Heart left ventricle (tissue), 16 donors: ENCODE measurements around the gene STH. TPM values are rescaled to one million over a fixed set of nuclear protein-coding genes. Genes with fewer than 3 reads are reported as not detected.

ENCODE experiments used
- ATAC-seq, 4 donors: fragments of 200-7000 bp; cut with Tn5 transposase; one replicate each; pipeline ENCODE4 v1.9.1; 2020 to 2022; ENCODE audit warnings: moderate library complexity in 4 of 4, mild to moderate bottlenecking in 3 of 4, moderate number of reproducible peaks in 1 of 4
- DNase-seq, 5 donors: peaks; one replicate each; pipeline ENCODE4 v3.0.0-alpha.2; 2020
- H3K27ac ChIP-seq, 12 donors: fragments of 200-600 bp; sonication (generic) in 4 of 12; one replicate each; pipeline versions ENCODE4 v1.5.0 to v1.8.0; 2016 to 2022; ENCODE audit warnings: mild to moderate bottlenecking in 2 of 12
- H3K27me3 ChIP-seq, 9 donors: fragments of 200-600 bp; sonication (generic) in 2 of 9; one replicate each; pipeline versions ENCODE4 v1.5.1 to v1.8.0; 2016 to 2022; ENCODE audit warnings: mild to moderate bottlenecking in 3 of 9
- H3K36me3 ChIP-seq, 9 donors: fragments of 200-600 bp; sonication (generic) in 2 of 9; one replicate each; pipeline versions ENCODE4 v1.5.0 to v1.8.0; 2018 to 2022; ENCODE audit warnings: mild to moderate bottlenecking in 2 of 9
- H3K4me1 ChIP-seq, 12 donors: fragments of 200-600 bp; sonication (generic) in 4 of 12; one replicate each; pipeline versions ENCODE4 v1.5.0 to v1.8.0; 2016 to 2022; ENCODE audit warnings: mild to moderate bottlenecking in 3 of 12
- H3K4me3 ChIP-seq, 12 donors: fragments of 200-600 bp; sonication (generic) in 4 of 12; one replicate each; pipeline versions ENCODE4 v1.5.0 to v1.8.0; 2017 to 2022; ENCODE audit warnings: mild to moderate bottlenecking in 9 of 12, moderate library complexity in 4 of 12
- H3K9me3 ChIP-seq, 12 donors: fragments of 200-600 bp; sonication (generic) in 4 of 12; one replicate each; pipeline versions ENCODE4 v1.5.0 to v1.8.0; 2016 to 2022; ENCODE audit warnings: mild to moderate bottlenecking in 1 of 12
- POLR2A ChIP-seq, 2 donors: fragments of 450-650 bp; IDR thresholded peaks; one replicate each; pipeline ENCODE4 v1.6.1; 2017; ENCODE audit warnings: antibody characterized with exemption in 2 of 2, mild to moderate bottlenecking in 2 of 2, moderate library complexity in 2 of 2
- WGBS, 4 donors: extraction: QIAGEN DNeasy Blood & Tissue Kit in 2 of 4; methylation state at CpG; one replicate each; pipeline versions ENCODE4 v1.1.5 to v1.1.7; 2013 to 2018; 5-methylcytosine and 5-hydroxymethylcytosine counted together
- intact Hi-C, 10 donors: fragments of 100-400 bp; cut with DNase I; formaldehyde crosslinking; loops; one replicate each; pipeline versions ENCODE4 v1.11.1 to v1.14.2; 2022
- polyA plus RNA-seq, 2 donors: library from polyadenylated mRNA; stranded (reverse); fragments of 200-250 nt; gene quantifications; one replicate each; pipeline ENCODE4 v1.2.3, GENCODE V29; 2013
- total RNA-seq, 9 donors: library from RNA; depleted of rRNA in 2 of 9; stranded (reverse); fragments of >200 nt in 2 of 9; fragmentation: NEBNext Ultra II Directional in 3 of 9; extraction: Animal tissue kit (Norgen Biotek cat#: 25700) in 3 of 9; gene quantifications; one replicate each; pipeline versions ENCODE4 v1.1.0 to v1.2.4, GENCODE V29; 2016 to 2023
- TF ChIP-seq, protein P1 (sequence below), 12 donors: fragments of 200-600 bp; sonication (generic) in 4 of 12; IDR thresholded peaks; one replicate each; pipeline versions ENCODE4 v1.5.0 to v1.8.0; 2018 to 2022; ENCODE audit warnings: antibody characterized with exemption in 12 of 12, mild to moderate bottlenecking in 5 of 12
- donor health status: ischemic (EF 13 %, LVEDD 7.1; RV severe dilation, severe dysfunction).
- donor health status: healthy with polysubstance abuse.
- donor health status: DM: no; HTN: yes; CAD: no.
- donor health status: DM: no; HTN: no; CAD: no.
- donor health status: ischemic (EF 25% LVEDD 6.9; RV normal size, moderate dysfunction).
- donor health status: ischemic (EF 25% LVEDD 5.7; RV mildly dilated, moderate dysfunction).
- donor health status: healthy.
- donor health status: DM: yes; HTN: yes; CAD: no.
- donor health status: ischemic (EF 35%, LVEDD 5.7; RV mildly dilated, moderate dysfunction).
- donor health status: nonischemic (EF 11% LVEDD 7.7; RV severe dilation, severe dysfunction).
- donor health status: DM: yes; HTN: yes; CAD: no.
- donor health status: PGD.
- donor health status: ischemic (EF 29% LVEDD 5.4; RV normal size, mild dysfunction).
- donor health status: nonischemic (EF 23%, LVEDD 6.1; RV moderate dilation, normal function).

STH gene
- total and polyA plus RNA-seq, 11 donors, result 0.56 to 1.6 TPM; not detected in 9

DNA sequence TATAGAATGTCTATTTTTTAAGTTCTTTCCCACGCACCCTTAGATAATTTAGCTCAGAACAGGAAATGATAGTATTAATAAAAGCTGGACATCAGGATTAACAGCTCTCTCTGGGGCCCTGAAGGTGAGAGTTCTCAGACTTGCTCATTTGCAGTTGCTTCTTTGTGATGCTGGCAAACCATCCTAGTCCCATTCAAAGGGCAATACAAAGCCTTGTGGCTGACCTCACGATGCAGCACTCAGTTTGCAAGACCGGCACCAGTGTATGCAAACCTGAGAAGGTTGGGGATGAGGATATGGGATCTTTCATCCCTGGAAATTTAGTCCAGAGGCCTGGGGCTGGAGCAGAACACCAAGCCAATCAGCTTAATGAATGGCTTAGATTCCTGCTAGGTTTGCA lies 29.3 kb downstream of the STH start:
- WGBS, 4 donors, result 64 to 80% (median 76%) methylated on average over 3 of the region's 3 CpGs
- TF ChIP-seq, protein P1, sequence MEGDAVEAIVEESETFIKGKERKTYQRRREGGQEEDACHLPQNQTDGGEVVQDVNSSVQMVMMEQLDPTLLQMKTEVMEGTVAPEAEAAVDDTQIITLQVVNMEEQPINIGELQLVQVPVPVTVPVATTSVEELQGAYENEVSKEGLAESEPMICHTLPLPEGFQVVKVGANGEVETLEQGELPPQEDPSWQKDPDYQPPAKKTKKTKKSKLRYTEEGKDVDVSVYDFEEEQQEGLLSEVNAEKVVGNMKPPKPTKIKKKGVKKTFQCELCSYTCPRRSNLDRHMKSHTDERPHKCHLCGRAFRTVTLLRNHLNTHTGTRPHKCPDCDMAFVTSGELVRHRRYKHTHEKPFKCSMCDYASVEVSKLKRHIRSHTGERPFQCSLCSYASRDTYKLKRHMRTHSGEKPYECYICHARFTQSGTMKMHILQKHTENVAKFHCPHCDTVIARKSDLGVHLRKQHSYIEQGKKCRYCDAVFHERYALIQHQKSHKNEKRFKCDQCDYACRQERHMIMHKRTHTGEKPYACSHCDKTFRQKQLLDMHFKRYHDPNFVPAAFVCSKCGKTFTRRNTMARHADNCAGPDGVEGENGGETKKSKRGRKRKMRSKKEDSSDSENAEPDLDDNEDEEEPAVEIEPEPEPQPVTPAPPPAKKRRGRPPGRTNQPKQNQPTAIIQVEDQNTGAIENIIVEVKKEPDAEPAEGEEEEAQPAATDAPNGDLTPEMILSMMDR (IDR thresholded peaks at IDR 0.05), result no peak
- no peak for TF ChIP-seq POLR2A (IDR thresholded peaks at IDR 0.05)

DNA sequence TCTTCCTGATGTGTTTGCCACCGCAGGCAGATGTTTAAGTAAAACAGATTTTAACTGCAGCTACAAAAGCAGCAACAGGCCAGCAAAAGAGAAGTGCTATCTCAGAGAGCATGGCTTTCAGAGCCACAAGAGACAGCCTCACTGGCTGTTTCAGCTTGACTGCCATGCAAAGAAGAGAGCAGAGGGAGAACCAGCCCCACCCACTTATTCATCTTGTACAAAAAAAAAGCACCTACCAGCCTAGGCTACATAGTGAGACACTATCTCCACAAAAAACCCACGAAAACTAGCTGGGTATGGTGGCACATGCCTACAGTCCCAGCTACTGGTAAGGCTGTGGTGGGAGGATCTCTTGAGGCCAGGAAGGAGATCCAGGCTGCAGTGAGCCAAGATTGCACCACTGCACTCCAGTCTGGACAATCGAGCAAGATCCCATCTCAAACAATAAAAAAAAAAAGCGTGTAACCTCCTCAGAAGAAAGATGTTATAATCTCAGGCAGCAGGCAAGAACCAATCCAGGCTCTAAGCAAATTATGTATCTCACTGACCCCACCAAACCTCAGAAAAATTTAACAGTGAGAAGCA lies 30.0 kb downstream of the STH start:
- ATAC-seq (no peak), DNase-seq (no peak)
- Histone ChIP-seq H3K4me1 (peaks cover 0 to 39% (median 15%) of the 10 kb centered on the region in 12 donors), H3K27me3 (no peaks in the 10 kb centered on the region), H3K36me3 (peaks cover 0 to 83% (median 47%) of the 10 kb centered on the region in 9 donors), H3K4me3 (no peak overlapping the region), H3K9me3 (no peaks in the 10 kb centered on the region), H3K27ac (no peak overlapping the region)
- WGBS, 4 donors, result 81 to 86% (median 84%) methylated on average over 4 of the region's 4 CpGs
- TF ChIP-seq POLR2A (IDR thresholded peaks at IDR 0.05), result no peak
- TF ChIP-seq, protein P1 (IDR thresholded peaks at IDR 0.05), result no peak
- intact Hi-C loops, result loop anchor here in 1 of 10 donors (10.0 kb wide), 1 partner anchor 444 kb away; no protein-coding TSS in a partner anchor

More for the DNA sequence above, 29.3 kb downstream of the STH start:
- Histone ChIP-seq H3K4me1 (peaks cover 0 to 39% (median 15%) of the 10 kb centered on the region in 12 donors), H3K9me3 (no peaks in the 10 kb centered on the region), H3K27ac (peak overlapping the region in 2 of 12 donors; percentile 20 to 42), H3K4me3 (no peak overlapping the region), H3K27me3 (no peaks in the 10 kb centered on the region), H3K36me3 (peaks cover 0 to 80% (median 40%) of the 10 kb centered on the region in 9 donors)
- ATAC-seq (no peak), DNase-seq (no peak)
- intact Hi-C loops, result loop anchor here in 1 of 10 donors (10.0 kb wide), 1 partner anchor 444 kb away; no protein-coding TSS in a partner anchor

DNA sequence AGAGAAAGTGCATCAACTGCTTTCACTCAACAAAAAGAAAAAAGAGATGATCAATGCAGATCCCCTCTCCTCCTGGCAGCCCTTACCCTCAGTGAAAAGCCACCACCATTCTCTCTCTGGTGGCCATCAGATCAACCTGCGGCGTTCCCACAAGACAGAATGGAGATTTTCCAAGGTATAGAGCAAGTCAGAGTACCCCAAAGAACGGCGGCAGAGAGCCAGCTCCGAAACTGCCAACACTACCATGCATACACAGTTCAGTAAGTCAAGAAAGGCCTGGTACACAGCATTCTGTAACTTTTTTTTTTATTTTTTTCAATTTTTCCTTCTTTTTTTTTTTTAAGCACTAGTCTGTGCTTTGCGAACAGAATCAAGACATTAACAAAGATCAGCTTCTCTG lies 30.6 kb downstream of the STH start:
- Histone ChIP-seq H3K27ac (no peak overlapping the region), H3K27me3 (no peaks in the 10 kb centered on the region), H3K9me3 (no peaks in the 10 kb centered on the region), H3K4me1 (peaks cover 0 to 39% (median 15%) of the 10 kb centered on the region in 12 donors), H3K4me3 (no peak overlapping the region), H3K36me3 (peaks cover 0 to 83% (median 52%) of the 10 kb centered on the region in 9 donors)
- TF ChIP-seq, protein P1 (IDR thresholded peaks at IDR 0.05), result no peak
- WGBS, 4 donors, result 94 to 96% (median 96%) methylated on average over 6 of the region's 6 CpGs
- no peak for DNase-seq
- no peak for ATAC-seq
- intact Hi-C loops, result loop anchor here in 2 of 10 donors (10.0 kb wide), 2 partner anchors 55 to 445 kb away; no protein-coding TSS in a partner anchor

DNA sequence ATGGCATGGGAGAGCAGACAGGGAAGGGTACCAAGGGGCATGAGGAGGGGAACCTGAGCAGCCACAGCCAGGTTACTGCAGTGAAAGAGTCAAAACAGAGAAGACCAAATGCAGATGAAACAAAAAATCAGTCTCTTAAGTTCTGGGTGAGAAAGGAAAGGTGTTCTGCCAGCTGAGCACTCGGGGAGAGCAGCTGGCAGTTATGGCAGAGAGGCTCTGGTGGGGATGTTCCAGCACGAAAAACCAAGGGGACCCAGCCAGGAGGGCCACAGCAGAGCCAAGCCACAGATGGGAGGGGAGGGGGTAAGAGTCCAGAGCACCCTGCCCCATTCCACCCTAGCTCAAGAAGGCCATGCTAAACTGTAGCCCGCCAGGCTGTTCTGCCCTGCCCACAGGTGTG lies 31.7 kb downstream of the STH start:
- TF ChIP-seq, protein P1 (IDR thresholded peaks at IDR 0.05), result no peak
- TF ChIP-seq POLR2A (IDR thresholded peaks at IDR 0.05), result no peak
- WGBS, 4 donors, result 72 to 89% (median 85%) methylated on average over 3 of the region's 3 CpGs
- DNase-seq, result no peak
- peaks cover 0 to 35% (median 15%) of the 10 kb centered on the region in 12 donors for H3K4me1 ChIP-seq
- no peak overlapping the region for H3K4me3 ChIP-seq
- intact Hi-C loops, result loop anchor here in 1 of 10 donors (10.0 kb wide), 1 partner anchor 56 kb away; no protein-coding TSS in a partner anchor
- H3K27ac ChIP-seq, result no peak overlapping the region
- H3K9me3 ChIP-seq, result no peaks in the 10 kb centered on the region
- peaks cover 0 to 90% (median 63%) of the 10 kb centered on the region in 9 donors for H3K36me3 ChIP-seq
- no peaks in the 10 kb centered on the region for H3K27me3 ChIP-seq
- no peak for ATAC-seq
